Glutamatergic neuron (in vitro differentiated cells): ENCODE results near the gene BACE2. TPM values are rescaled to one million over a fixed set of nuclear protein-coding genes. Genes with fewer than 3 reads are reported as not detected.

ENCODE experiments used
- DNase-seq: peaks from one replicate; pipeline ENCODE4 v3.0.0; 2022
- H3K27ac Mint-ChIP-seq: one replicate; pipeline ENCODE4 v1.8.0; 2020; ENCODE audit warnings: mild to moderate bottlenecking, mixed read lengths, inconsistent platforms; ENCODE audit not compliant: unreplicated experiment
- H3K27me3 Mint-ChIP-seq: one replicate; pipeline ENCODE4 v1.8.0; 2020; ENCODE audit warnings: mild to moderate bottlenecking, moderate library complexity, mixed read lengths, inconsistent platforms; ENCODE audit not compliant: unreplicated experiment
- H3K36me3 Mint-ChIP-seq: one replicate; pipeline ENCODE4 v1.8.0; 2020; ENCODE audit warnings: mild to moderate bottlenecking, mixed read lengths, inconsistent platforms; ENCODE audit not compliant: unreplicated experiment
- H3K4me1 Mint-ChIP-seq: one replicate; pipeline ENCODE4 v1.8.0; 2020; ENCODE audit warnings: mild to moderate bottlenecking, low read depth, mixed read lengths, inconsistent platforms; ENCODE audit not compliant: unreplicated experiment
- H3K4me3 Mint-ChIP-seq: one replicate; pipeline ENCODE4 v1.8.0; 2020; ENCODE audit warnings: mild to moderate bottlenecking, mixed read lengths, inconsistent platforms; ENCODE audit not compliant: unreplicated experiment
- H3K9me3 Mint-ChIP-seq: one replicate; pipeline ENCODE4 v1.8.0; 2020; ENCODE audit warnings: mild to moderate bottlenecking, moderate library complexity, mixed read lengths, inconsistent platforms; ENCODE audit not compliant: unreplicated experiment
- total RNA-seq: library from RNA; stranded (reverse); fragmentation: NEBNext Ultra II Directional; extraction: Animal tissue kit (Norgen Biotek cat#: 25700); gene quantifications from one replicate; pipeline ENCODE4 v1.2.1, GENCODE V29; 2021; ENCODE audit not compliant: unreplicated experiment
- TF ChIP-seq, protein P1 (sequence below): fragments of 200-600 bp; sonication (generic); IDR thresholded peaks from one replicate; pipeline ENCODE4 v1.5.0; 2021; ENCODE audit not compliant: partially characterized antibody, unreplicated experiment

The BACE2 gene
- total RNA-seq, 1 donor from 2014 or later: not detected

- Mint-ChIP-seq H3K27ac (no peak overlapping the region), H3K27me3 (no peaks in the 10 kb centered on the region), H3K36me3 (peaks cover 4% of the 10 kb centered on the region), H3K9me3 (no peaks in the 10 kb centered on the region), H3K4me3 (no peak overlapping the region), H3K4me1 (no peaks in the 10 kb centered on the region)
- TF ChIP-seq, protein P1, sequence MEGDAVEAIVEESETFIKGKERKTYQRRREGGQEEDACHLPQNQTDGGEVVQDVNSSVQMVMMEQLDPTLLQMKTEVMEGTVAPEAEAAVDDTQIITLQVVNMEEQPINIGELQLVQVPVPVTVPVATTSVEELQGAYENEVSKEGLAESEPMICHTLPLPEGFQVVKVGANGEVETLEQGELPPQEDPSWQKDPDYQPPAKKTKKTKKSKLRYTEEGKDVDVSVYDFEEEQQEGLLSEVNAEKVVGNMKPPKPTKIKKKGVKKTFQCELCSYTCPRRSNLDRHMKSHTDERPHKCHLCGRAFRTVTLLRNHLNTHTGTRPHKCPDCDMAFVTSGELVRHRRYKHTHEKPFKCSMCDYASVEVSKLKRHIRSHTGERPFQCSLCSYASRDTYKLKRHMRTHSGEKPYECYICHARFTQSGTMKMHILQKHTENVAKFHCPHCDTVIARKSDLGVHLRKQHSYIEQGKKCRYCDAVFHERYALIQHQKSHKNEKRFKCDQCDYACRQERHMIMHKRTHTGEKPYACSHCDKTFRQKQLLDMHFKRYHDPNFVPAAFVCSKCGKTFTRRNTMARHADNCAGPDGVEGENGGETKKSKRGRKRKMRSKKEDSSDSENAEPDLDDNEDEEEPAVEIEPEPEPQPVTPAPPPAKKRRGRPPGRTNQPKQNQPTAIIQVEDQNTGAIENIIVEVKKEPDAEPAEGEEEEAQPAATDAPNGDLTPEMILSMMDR: no peak
- no peak for DNase-seq
Measured at GRCh38 chr21:41185802-41186201, 17.8 kb downstream of the BACE2 start.

GRCh38 chr21:41186755-41187536 is 19.0 kb downstream of the BACE2 start:
- Mint-ChIP-seq H3K27me3 (no peaks in the 10 kb centered on the region), H3K4me1 (no peaks in the 10 kb centered on the region), H3K4me3 (no peak overlapping the region), H3K27ac (no peak overlapping the region), H3K36me3 (no peaks in the 10 kb centered on the region), H3K9me3 (no peaks in the 10 kb centered on the region)
- no peak for DNase-seq
- TF ChIP-seq, protein P1: no peak

- TF ChIP-seq, protein P1: no peak
- DNase-seq: no peak
- Mint-ChIP-seq H3K4me3 (no peak overlapping the region), H3K27me3 (no peaks in the 10 kb centered on the region), H3K9me3 (no peaks in the 10 kb centered on the region), H3K36me3 (no peaks in the 10 kb centered on the region), H3K27ac (no peak overlapping the region), H3K4me1 (no peaks in the 10 kb centered on the region)
Measured at GRCh38 chr21:41187537-41188025, 19.6 kb downstream of the BACE2 start.

DNA sequence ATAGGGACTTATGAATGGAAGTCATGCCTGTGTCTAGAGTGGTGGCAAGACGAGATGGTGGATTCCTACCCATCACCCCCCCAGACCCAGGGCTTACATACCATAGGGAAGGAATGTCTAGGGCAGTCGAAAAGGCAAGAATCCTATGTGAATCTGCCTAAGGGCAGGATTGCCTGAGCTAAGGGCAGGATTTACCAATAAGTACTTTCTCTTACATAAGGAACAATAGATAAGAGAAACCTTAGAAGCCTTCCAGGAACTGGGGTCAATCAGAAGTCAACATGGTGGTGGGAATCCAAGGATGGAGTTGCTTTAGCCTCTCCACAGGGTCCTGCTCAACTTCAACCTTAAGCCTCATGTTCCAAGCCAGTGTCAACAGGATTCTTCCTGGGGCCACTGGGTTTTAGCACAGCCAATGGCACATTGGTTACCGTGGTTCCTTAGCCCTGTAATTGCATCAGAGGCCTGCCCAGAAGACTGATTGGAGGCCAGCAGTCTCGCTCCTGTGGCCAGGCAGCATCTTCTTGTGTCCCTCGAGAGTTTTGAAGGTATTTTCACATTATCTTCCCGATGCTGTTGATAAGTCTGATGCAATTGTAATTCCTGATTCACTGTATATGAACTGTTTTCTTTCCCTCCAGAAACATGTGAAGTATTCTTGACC is 20.7 kb downstream of the BACE2 start:
- Mint-ChIP-seq H3K9me3 (no peaks in the 10 kb centered on the region), H3K4me3 (no peak overlapping the region), H3K27ac (no peak overlapping the region), H3K36me3 (no peaks in the 10 kb centered on the region), H3K27me3 (no peaks in the 10 kb centered on the region), H3K4me1 (no peaks in the 10 kb centered on the region)
- TF ChIP-seq, protein P1: no peak
- no peak for DNase-seq
